Measurements from ENCODE around the gene RAD50. TPM values are rescaled to one million over a fixed set of nuclear protein-coding genes. Genes with fewer than 3 reads are reported as not detected.
A peak's percentile ranks its signal among the peaks of the same experiment; 100 is the strongest.
"Not testable (repeated sequence)": the region's sequence is repeated elsewhere in the genome, so short reads cannot be mapped to it uniquely, and the experiment has no call there.

The RAD50 gene
- total and polyA plus RNA-seq, 5 experiments from 2014 or later: 12.0 to 36.1 (median 30.2) TPM

GRCh38 chr5:132688536-132689339, 132.0 kb downstream of the RAD50 start:
- peak in 2 of 10 donors; percentile 1 to 2 for DNase-seq
- H3K4me1 Mint-ChIP-seq: peaks cover 7 to 34% (median 23%) of the 10 kb centered on the region in 4 donors
- peaks cover 0 to 8% (median 6%) of the 10 kb centered on the region in 3 donors for H3K36me3 Mint-ChIP-seq
- no peak for ATAC-seq
- peak overlapping the region in 5 of 10 donors; percentile 13 to 39 (median 28) for H3K4me3 Mint-ChIP-seq
- no peaks in the 10 kb centered on the region for H3K9me3 Mint-ChIP-seq
- H3K27me3 Mint-ChIP-seq: no peaks in the 10 kb centered on the region
- POLR2A ChIA-PET: no interaction called here
- peak overlapping the region in 7 of 10 donors; percentile 3 to 68 (median 33) for H3K27ac Mint-ChIP-seq

GRCh38 chr5:132689513-132689912, 132.7 kb downstream of the RAD50 start:
- H3K27ac Mint-ChIP-seq: peak overlapping the region in 1 of 10 donors; percentile 33
- no peaks in the 10 kb centered on the region for H3K27me3 Mint-ChIP-seq
- H3K4me3 Mint-ChIP-seq: no peak overlapping the region
- no peak for DNase-seq
- no peaks in the 10 kb centered on the region for H3K9me3 Mint-ChIP-seq
- peaks cover 7 to 34% (median 23%) of the 10 kb centered on the region in 4 donors for H3K4me1 Mint-ChIP-seq
- POLR2A ChIA-PET: no interaction called here
- H3K36me3 Mint-ChIP-seq: peaks cover 0 to 8% (median 6%) of the 10 kb centered on the region in 3 donors
- ATAC-seq: no peak

GRCh38 chr5:132690156-132690555, 133.4 kb downstream of the RAD50 start:
- no peak for ATAC-seq
- no peaks in the 10 kb centered on the region for H3K27me3 Mint-ChIP-seq
- H3K9me3 Mint-ChIP-seq: no peaks in the 10 kb centered on the region
- H3K4me1 Mint-ChIP-seq: peaks cover 5 to 31% (median 22%) of the 10 kb centered on the region in 4 donors
- no peak for DNase-seq
- peaks cover 0 to 8% (median 6%) of the 10 kb centered on the region in 3 donors for H3K36me3 Mint-ChIP-seq
- no peak overlapping the region for H3K4me3 Mint-ChIP-seq
- H3K27ac Mint-ChIP-seq: no peak overlapping the region
- POLR2A ChIA-PET: no interaction called here

GRCh38 chr5:132691755-132692631, 135.2 kb downstream of the RAD50 start:
- H3K9me3 Mint-ChIP-seq, DNase-seq, H3K27me3 Mint-ChIP-seq, POLR2A ChIA-PET, H3K4me3 Mint-ChIP-seq, ATAC-seq: not testable (repeated sequence)
- Mint-ChIP-seq H3K4me1 (peaks cover 4 to 26% (median 20%) of the 10 kb centered on the region in 4 donors), H3K27ac (peak overlapping the region in 5 of 10 donors; percentile 3 to 61 (median 18)), H3K36me3 (peaks cover 0 to 18% (median 16%) of the 10 kb centered on the region in 3 donors)

GRCh38 chr5:132692632-132692967, 135.8 kb downstream of the RAD50 start:
- Mint-ChIP-seq H3K27me3 (no peaks in the 10 kb centered on the region), H3K4me3 (no peak overlapping the region), H3K36me3 (peaks cover 0 to 21% (median 20%) of the 10 kb centered on the region in 3 donors), H3K27ac (peak overlapping the region in 1 of 10 donors; percentile 57), H3K4me1 (peaks cover 4 to 25% (median 19%) of the 10 kb centered on the region in 4 donors), H3K9me3 (no peaks in the 10 kb centered on the region)
- ATAC-seq (no peak), DNase-seq (no peak)
- POLR2A ChIA-PET: no interaction called here

Other genes starting within 250 kb of the RAD50 start
- gene SLC22A5, start 187.3 kb upstream of the RAD50 start, total RNA-seq: 10 to 100 TPM in 1 of 2 experiments, 1 to 10 TPM in 1; 9.9 to 11.1 TPM
- gene SLC22A5, start 187.3 kb upstream of the RAD50 start, polyA plus RNA-seq: 1 to 10 TPM; 1.9 to 3.2 (median 2.0) TPM
- gene IRF1, start 66.2 kb upstream of the RAD50 start, total RNA-seq: 100 to 1,000 TPM; 116 to 127 TPM
- gene IRF1, start 66.2 kb upstream of the RAD50 start, polyA plus RNA-seq: 100 to 1,000 TPM; 108 to 218 (median 141) TPM
- not detected for gene IL5, start 13.5 kb upstream of the RAD50 start, total RNA-seq
- gene IL5, start 13.5 kb upstream of the RAD50 start, polyA plus RNA-seq: not detected
- gene IL13, start 101.2 kb downstream of the RAD50 start, total RNA-seq: under 1 TPM in 1 of 2 experiments, not detected in 1; 0.31 TPM
- gene IL13, start 101.2 kb downstream of the RAD50 start, polyA plus RNA-seq: not detected
- gene IL4, start 117.0 kb downstream of the RAD50 start, total RNA-seq: not detected
- gene IL4, start 117.0 kb downstream of the RAD50 start, polyA plus RNA-seq: not detected
- 10 to 100 TPM; 15.1 to 16.9 TPM for gene KIF3A, start 180.6 kb downstream of the RAD50 start, total RNA-seq
- 10 to 100 TPM in 2 of 3 donors, 1 to 10 TPM in 1; 8.5 to 13.5 (median 11.5) TPM for gene KIF3A, start 180.6 kb downstream of the RAD50 start, polyA plus RNA-seq
- gene CCNI2, start 190.4 kb downstream of the RAD50 start, total RNA-seq: 10 to 100 TPM in 1 of 2 experiments, 1 to 10 TPM in 1; 10.0 to 10.2 TPM
- 1 to 10 TPM; 1.1 to 2.8 (median 1.7) TPM for gene CCNI2, start 190.4 kb downstream of the RAD50 start, polyA plus RNA-seq
- gene SEPTIN8, start 220.3 kb downstream of the RAD50 start, total RNA-seq: 1 to 10 TPM; 5.8 to 6.6 TPM
- 1 to 10 TPM in 2 of 3 donors, under 1 TPM in 1; 0.82 to 1.2 (median 1.1) TPM for gene SEPTIN8, start 220.3 kb downstream of the RAD50 start, polyA plus RNA-seq